HepG2 (cell line): ENCODE data around the gene SCT. TPM values are rescaled to one million over a fixed set of nuclear protein-coding genes. Genes with fewer than 3 reads are reported as not detected.

Experiments used
- EP300 ChIP-seq, 3 experiments: sonication (generic) in 1 of 3; formaldehyde crosslinking in 1 of 3; IDR thresholded peaks; 2 replicates each; pipeline versions ENCODE4 v1.5.1 to v1.6.1; 2011 to 2020; ENCODE audit warnings: low read depth in 2 of 3, low read length in 2 of 3, borderline replicate concordance in 1 of 3, improper control_type of control experiment in 1 of 3, mild to moderate bottlenecking in 1 of 3, missing genetic modification reagents in 1 of 3, moderate library complexity in 1 of 3
- FOXC1 ChIP-seq: sonication (generic); formaldehyde crosslinking; IDR thresholded peaks from 2 replicates; pipeline ENCODE4 v1.8.0; 2022; ENCODE audit warnings: mild to moderate bottlenecking, missing genetic modification reagents, borderline replicate concordance
- HNF1B ChIP-seq: sonication (generic); formaldehyde crosslinking; IDR thresholded peaks from 2 replicates; pipeline ENCODE4 v1.5.1; 2020; ENCODE audit warnings: mild to moderate bottlenecking, moderate library complexity, missing genetic modification reagents
- HNRNPL ChIP-seq: fragments of 200-400 bp; formaldehyde crosslinking; IDR thresholded peaks from 2 replicates; pipeline ENCODE4 v1.6.1; 2017; ENCODE audit warnings: mild to moderate bottlenecking, low read depth, low read length
- MAFK ChIP-seq, 2 experiments: IDR thresholded peaks in 1 of 2; conservative IDR thresholded peaks in 1 of 2; 2 replicates each; pipeline ENCODE4 v1.6.1; 2011; ENCODE audit warnings: improper control_type of control experiment in 2 of 2, low read length in 2 of 2
- NR2F2 ChIP-seq: IDR thresholded peaks from 2 replicates; pipeline ENCODE4 v1.6.1; 2012; ENCODE audit warnings: low read depth, inconsistent platforms, borderline replicate concordance
- RAD21 ChIP-seq: fragments of 450-650 bp; formaldehyde crosslinking; IDR thresholded peaks from 2 replicates; pipeline ENCODE4 v1.5.0; 2020; ENCODE audit warnings: mild to moderate bottlenecking
- SALL1 ChIP-seq: sonication (generic); formaldehyde crosslinking; IDR thresholded peaks from 2 replicates; pipeline ENCODE4 v1.8.0; 2022; ENCODE audit warnings: mild to moderate bottlenecking, missing genetic modification reagents
- SETDB1 ChIP-seq: sonication (generic); formaldehyde crosslinking; IDR thresholded peaks from 2 replicates; pipeline ENCODE4 v1.5.1; 2020; ENCODE audit warnings: missing genetic modification reagents, mild to moderate bottlenecking, borderline replicate concordance
- SMAD3 ChIP-seq: sonication (generic); formaldehyde crosslinking; IDR thresholded peaks from 2 replicates; pipeline ENCODE4 v1.4.0; 2020; ENCODE audit warnings: missing genetic modification reagents
- THAP11 ChIP-seq: IDR thresholded peaks from 2 replicates; pipeline ENCODE4 v1.6.1; 2016; ENCODE audit warnings: missing biosample characterization, missing genetic modification reagents
- ZBTB3 ChIP-seq: sonication (generic); formaldehyde crosslinking; IDR thresholded peaks from 2 replicates; pipeline ENCODE4 v1.4.0; 2020; ENCODE audit warnings: low read depth, mild to moderate bottlenecking, moderate library complexity, missing genetic modification reagents, borderline replicate concordance
- ZFX ChIP-seq: sonication (generic); formaldehyde crosslinking; IDR thresholded peaks from 2 replicates; pipeline ENCODE4 v1.4.0; 2020; ENCODE audit warnings: mild to moderate bottlenecking, low read depth, missing genetic modification reagents, moderate library complexity
- ZNF180 ChIP-seq: sonication (generic); formaldehyde crosslinking; IDR thresholded peaks from 2 replicates; pipeline ENCODE4 v1.4.0; 2020; ENCODE audit warnings: low read depth, missing genetic modification reagents, borderline replicate concordance
- ZNF441 ChIP-seq: sonication (generic); formaldehyde crosslinking; IDR thresholded peaks from 2 replicates; pipeline ENCODE4 v1.7.0; 2021; ENCODE audit warnings: missing genetic modification reagents, borderline replicate concordance
- ZNF512B ChIP-seq: sonication (generic); formaldehyde crosslinking; IDR thresholded peaks from 2 replicates; pipeline ENCODE4 v1.5.1; 2020; ENCODE audit warnings: missing genetic modification reagents, mild to moderate bottlenecking, borderline replicate concordance
- ZNF615 ChIP-seq: sonication (generic); formaldehyde crosslinking; IDR thresholded peaks from 2 replicates; pipeline ENCODE4 v1.5.0; 2020; ENCODE audit warnings: mild to moderate bottlenecking, missing genetic modification reagents, borderline replicate concordance
- polyA plus RNA-seq, 8 experiments: library from polyadenylated mRNA; depleted of rRNA in 3 of 8; stranded (reverse) in 7 of 8; unstranded in 1 of 8; fragments of >200 nt; fragmentation: Illumina TruSeq in 4 of 8; extraction: Trizol in 4 of 8; gene quantifications; 2 replicates each; pipeline versions ENCODE4 v1.2.1 to v1.2.3, GENCODE V29; 2011 to 2016; ENCODE audit warnings: low read depth in 4 of 8, missing spikeins in 1 of 8, mixed read lengths in 1 of 8; ENCODE audit not compliant: insufficient read depth in 1 of 8
- total RNA-seq, 5 experiments: library from RNA; depleted of rRNA; stranded (reverse); fragments of >200 nt; fragmentation: Illumina TruSeq; extraction: Trizol; gene quantifications; 2 replicates each; pipeline ENCODE4 v1.2.3, GENCODE V29; 2016; ENCODE audit warnings: low read depth in 1 of 5
- TF ChIP-seq, protein P1 (sequence below): IDR thresholded peaks from 2 replicates; pipeline ENCODE4 v1.4.0; 2020; ENCODE audit warnings: mild to moderate bottlenecking, missing genetic modification reagents

Gene SCT
- total and polyA plus RNA-seq, 2 of the 13 experiments (the other 11 are each of a cell fraction or from before 2014, with no cell fraction given) = not detected

GRCh38 chr11:657691-658126, 30.7 kb upstream of the SCT start (continued):
- TF ChIP-seq EP300 (IDR thresholded peaks at IDR 0.05; ENCODE audit: low read depth in 2 of 2, low read length in 2 of 2) (peak in 1 of 2 experiments; percentile 43; a peak in 1 of 4 replicates), EP300 (CRISPR knock-in tag; IDR thresholded peaks at IDR 0.05; ENCODE audit: borderline replicate concordance) (no peak), FOXC1 (CRISPR knock-in tag) (no peak), MAFK (conservative IDR thresholded peaks at IDR 0.05 in 1 of 2, IDR thresholded peaks at IDR 0.05 in 1 of 2; ENCODE audit: low read length in 2 of 2) (no peak), SALL1 (CRISPR knock-in tag) (peak; percentile 66), ZNF180 (no peak), SETDB1 (no peak), HNF1B (peak; percentile 52; the same call in 1 of the 2 replicates), SMAD3 (CRISPR knock-in tag) (no peak), ZNF512B (no peak), RAD21 (CRISPR knock-in tag) (no peak), ZFX (CRISPR knock-in tag) (peak; percentile 46; the same call in 1 of the 2 replicates), THAP11 (0 out of 2 replicates have a peak, but pooled peaks have one; percentile 13), ZBTB3 (CRISPR knock-in tag) (no peak), NR2F2 (0 out of 2 replicates have a peak, but pooled peaks have one; percentile 18), HNRNPL (peak; percentile 85), ZNF441 (no peak), ZNF615 (no peak)
- TF ChIP-seq, protein P1, sequence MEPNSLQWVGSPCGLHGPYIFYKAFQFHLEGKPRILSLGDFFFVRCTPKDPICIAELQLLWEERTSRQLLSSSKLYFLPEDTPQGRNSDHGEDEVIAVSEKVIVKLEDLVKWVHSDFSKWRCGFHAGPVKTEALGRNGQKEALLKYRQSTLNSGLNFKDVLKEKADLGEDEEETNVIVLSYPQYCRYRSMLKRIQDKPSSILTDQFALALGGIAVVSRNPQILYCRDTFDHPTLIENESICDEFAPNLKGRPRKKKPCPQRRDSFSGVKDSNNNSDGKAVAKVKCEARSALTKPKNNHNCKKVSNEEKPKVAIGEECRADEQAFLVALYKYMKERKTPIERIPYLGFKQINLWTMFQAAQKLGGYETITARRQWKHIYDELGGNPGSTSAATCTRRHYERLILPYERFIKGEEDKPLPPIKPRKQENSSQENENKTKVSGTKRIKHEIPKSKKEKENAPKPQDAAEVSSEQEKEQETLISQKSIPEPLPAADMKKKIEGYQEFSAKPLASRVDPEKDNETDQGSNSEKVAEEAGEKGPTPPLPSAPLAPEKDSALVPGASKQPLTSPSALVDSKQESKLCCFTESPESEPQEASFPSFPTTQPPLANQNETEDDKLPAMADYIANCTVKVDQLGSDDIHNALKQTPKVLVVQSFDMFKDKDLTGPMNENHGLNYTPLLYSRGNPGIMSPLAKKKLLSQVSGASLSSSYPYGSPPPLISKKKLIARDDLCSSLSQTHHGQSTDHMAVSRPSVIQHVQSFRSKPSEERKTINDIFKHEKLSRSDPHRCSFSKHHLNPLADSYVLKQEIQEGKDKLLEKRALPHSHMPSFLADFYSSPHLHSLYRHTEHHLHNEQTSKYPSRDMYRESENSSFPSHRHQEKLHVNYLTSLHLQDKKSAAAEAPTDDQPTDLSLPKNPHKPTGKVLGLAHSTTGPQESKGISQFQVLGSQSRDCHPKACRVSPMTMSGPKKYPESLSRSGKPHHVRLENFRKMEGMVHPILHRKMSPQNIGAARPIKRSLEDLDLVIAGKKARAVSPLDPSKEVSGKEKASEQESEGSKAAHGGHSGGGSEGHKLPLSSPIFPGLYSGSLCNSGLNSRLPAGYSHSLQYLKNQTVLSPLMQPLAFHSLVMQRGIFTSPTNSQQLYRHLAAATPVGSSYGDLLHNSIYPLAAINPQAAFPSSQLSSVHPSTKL (CRISPR knock-in tag) = no peak
